ENCODE results near the gene TMEM14C.

DNA sequence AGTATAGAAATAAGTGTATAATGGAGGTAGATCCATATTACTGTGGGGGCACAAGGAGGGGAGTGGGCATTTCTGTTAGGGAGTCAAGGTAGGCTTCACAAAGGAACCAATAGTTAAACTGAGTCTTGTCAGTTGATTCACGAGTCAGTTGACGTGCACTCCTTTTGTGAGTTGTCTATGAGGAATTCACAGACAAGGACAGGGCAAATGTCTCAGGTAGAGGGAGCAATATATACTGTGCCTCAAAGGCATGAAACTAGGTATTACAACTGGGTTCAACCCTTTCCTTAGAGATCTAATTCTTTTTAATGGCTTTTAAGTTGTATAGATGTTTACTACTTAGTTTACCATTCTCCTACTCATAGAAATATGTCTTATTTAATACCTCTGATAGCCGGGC, 11.0 kb downstream of the TMEM14C start:
- no peak for TF ChIP-seq POLR2A (IDR thresholded peaks at IDR 0.05)
- TF ChIP-seq, protein P1, sequence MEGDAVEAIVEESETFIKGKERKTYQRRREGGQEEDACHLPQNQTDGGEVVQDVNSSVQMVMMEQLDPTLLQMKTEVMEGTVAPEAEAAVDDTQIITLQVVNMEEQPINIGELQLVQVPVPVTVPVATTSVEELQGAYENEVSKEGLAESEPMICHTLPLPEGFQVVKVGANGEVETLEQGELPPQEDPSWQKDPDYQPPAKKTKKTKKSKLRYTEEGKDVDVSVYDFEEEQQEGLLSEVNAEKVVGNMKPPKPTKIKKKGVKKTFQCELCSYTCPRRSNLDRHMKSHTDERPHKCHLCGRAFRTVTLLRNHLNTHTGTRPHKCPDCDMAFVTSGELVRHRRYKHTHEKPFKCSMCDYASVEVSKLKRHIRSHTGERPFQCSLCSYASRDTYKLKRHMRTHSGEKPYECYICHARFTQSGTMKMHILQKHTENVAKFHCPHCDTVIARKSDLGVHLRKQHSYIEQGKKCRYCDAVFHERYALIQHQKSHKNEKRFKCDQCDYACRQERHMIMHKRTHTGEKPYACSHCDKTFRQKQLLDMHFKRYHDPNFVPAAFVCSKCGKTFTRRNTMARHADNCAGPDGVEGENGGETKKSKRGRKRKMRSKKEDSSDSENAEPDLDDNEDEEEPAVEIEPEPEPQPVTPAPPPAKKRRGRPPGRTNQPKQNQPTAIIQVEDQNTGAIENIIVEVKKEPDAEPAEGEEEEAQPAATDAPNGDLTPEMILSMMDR (IDR thresholded peaks at IDR 0.05) = no peak

All from adrenal gland (tissue), 5 donors.